Caco-2 (cell line): Measurements from ENCODE around the gene CBX7. TPM values are rescaled to one million over a fixed set of nuclear protein-coding genes. Genes with fewer than 3 reads are reported as not detected.

Experiments used
- BruUV-seq: library from RNA; stranded (reverse); fragments of 400-500 nt; replicated peaks from 2 replicates; lab custom pipeline; 2021; lab: Mats Ljungman, UMichigan
- CTCF ChIA-PET: fragments of 300-600 bp; sonication (Branson Sonifier 250); formaldehyde crosslinking; loops from one replicate; lab custom pipeline; 2022; ENCODE audit warnings: antibody characterized with exemption; lab: Charles Lee
- POLR2A ChIA-PET: fragments of 300-600 bp; sonication (Branson Sonifier 250); formaldehyde crosslinking; loops from one replicate; lab custom pipeline; 2022; ENCODE audit warnings: antibody characterized with exemption; lab: Charles Lee
- DNase-seq, 2 experiments: peaks; one replicate each; pipeline versions ENCODE4 v3.0.0 to v3.0.0-alpha.2; 2020 to 2022
- H3K27me3 ChIP-seq: replicated peaks from 2 replicates; pipeline ENCODE4 v1.6.0; 2011; ENCODE audit warnings: low read length; ENCODE audit not compliant: control insufficient read depth, insufficient read depth
- H3K36me3 ChIP-seq: 2 replicates; pipeline ENCODE4 v1.5.1; 2011; ENCODE audit warnings: low read length; ENCODE audit not compliant: control insufficient read depth, insufficient read depth
- H3K4me1 ChIP-seq: fragments of 250-450 bp; sonication (Bioruptor Pico); 2 replicates; pipeline ENCODE4 v1.5.1; 2020; ENCODE audit warnings: mild to moderate bottlenecking
- H3K4me3 ChIP-seq: 2 replicates; pipeline ENCODE4 v1.5.1; 2011; ENCODE audit warnings: low read depth, mild to moderate bottlenecking, control low read depth, low read length
- H3K9me3 ChIP-seq: fragments of 250-450 bp; sonication (Bioruptor Pico); 2 replicates; pipeline ENCODE4 v1.5.1; 2020; ENCODE audit warnings: mild to moderate bottlenecking, moderate library complexity
- H3K27ac Mint-ChIP-seq: one replicate; pipeline ENCODE4 v1.8.0; 2022; ENCODE audit warnings: mixed read lengths; ENCODE audit not compliant: unreplicated experiment
- H3K27me3 Mint-ChIP-seq: one replicate; pipeline ENCODE4 v1.8.0; 2022; ENCODE audit warnings: mixed read lengths; ENCODE audit not compliant: insufficient read depth, unreplicated experiment
- H3K36me3 Mint-ChIP-seq: one replicate; pipeline ENCODE4 v1.8.0; 2022; ENCODE audit warnings: mild to moderate bottlenecking, mixed read lengths; ENCODE audit not compliant: insufficient read depth, unreplicated experiment
- H3K4me1 Mint-ChIP-seq: one replicate; pipeline ENCODE4 v1.8.0; 2022; ENCODE audit warnings: low read depth, mixed read lengths; ENCODE audit not compliant: unreplicated experiment
- H3K4me3 Mint-ChIP-seq: one replicate; pipeline ENCODE4 v1.8.0; 2022; ENCODE audit warnings: mild to moderate bottlenecking, moderate library complexity, mixed read lengths; ENCODE audit not compliant: unreplicated experiment
- H3K9me3 Mint-ChIP-seq: one replicate; pipeline ENCODE4 v1.8.0; 2022; ENCODE audit warnings: mixed read lengths; ENCODE audit not compliant: unreplicated experiment
- intact Hi-C: fragments of 100-400 bp; cut with micrococcal nuclease; formaldehyde crosslinking; loops from one replicate; pipeline ENCODE4 v1.10.0; 2022; ENCODE audit not compliant: unreplicated experiment
- total RNA-seq: library from RNA; stranded (reverse); gene quantifications from 2 replicates; pipeline ENCODE4 v1.2.3, GENCODE V29; 2022
- TF ChIP-seq, protein P1 (sequence below), 2 experiments: fragments of 200-600 bp in 1 of 2; IDR thresholded peaks; 1 replicate in 1 of 2; 2 replicates in 1 of 2; pipeline versions ENCODE4 v1.5.1 to v1.8.0; 2011 to 2022; ENCODE audit warnings: antibody characterized with exemption in 1 of 2, control low read depth in 1 of 2, inconsistent platforms in 1 of 2, low read depth in 1 of 2, low read length in 1 of 2, mild to moderate bottlenecking in 1 of 2, moderate library complexity in 1 of 2; ENCODE audit not compliant: insufficient read depth in 1 of 2, severe bottlenecking in 1 of 2, unreplicated experiment in 1 of 2

Gene CBX7
- total RNA-seq, 1 experiment from 2014 or later: 4.4 TPM

DNA sequence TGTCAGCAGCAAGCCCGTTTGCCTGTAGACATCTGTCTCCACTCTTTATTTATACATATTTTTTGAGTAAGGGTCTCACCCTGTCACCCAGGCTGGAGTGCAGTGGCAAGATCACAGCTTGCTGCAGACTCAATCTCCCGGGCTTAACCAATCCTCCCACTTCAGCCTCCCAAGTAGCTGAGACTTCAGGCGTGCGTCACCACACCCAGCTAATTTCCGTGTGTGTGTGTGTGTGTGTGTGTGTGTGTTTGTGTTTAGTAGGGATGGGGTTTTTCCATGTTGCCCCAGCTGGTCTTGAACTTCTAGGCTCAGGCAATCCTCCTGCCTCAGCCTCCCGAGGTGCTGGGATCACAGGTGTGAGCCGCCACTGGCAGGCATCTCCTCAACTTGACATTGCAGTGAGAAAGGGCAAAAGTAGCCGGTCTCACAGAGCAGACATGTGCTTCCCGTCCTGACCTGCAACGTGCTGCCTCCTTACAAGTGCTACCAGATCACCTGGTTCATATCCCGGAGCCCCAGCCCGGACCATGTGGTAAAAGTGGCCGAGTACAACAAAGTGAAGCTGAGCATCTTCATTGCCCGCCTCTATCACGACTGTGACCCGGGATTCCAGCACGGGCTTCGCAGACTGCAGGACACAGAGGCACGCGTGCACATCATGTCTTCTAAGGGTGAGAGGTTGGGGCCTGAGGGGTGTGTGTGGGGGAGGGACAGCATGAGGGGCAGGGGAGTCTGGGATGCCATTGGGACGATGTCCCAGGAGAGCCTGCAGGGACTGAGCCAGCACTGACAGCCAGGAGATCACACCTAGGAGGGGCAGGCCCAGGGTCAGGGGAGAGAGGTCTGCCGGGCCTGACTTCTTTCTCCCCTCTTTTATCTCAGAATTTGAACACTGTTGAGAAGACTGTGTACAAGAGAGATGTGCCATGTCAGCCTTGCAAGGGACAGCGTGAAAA is 61.1 kb downstream of the CBX7 start:
- H3K4me3 Mint-ChIP-seq: no peak overlapping the region
- Histone ChIP-seq H3K36me3 (no peaks in the 10 kb centered on the region), H3K4me1 (no peaks in the 10 kb centered on the region), H3K27me3 (no peaks in the 10 kb centered on the region), H3K4me3 (no peak overlapping the region), H3K9me3 (no peaks in the 10 kb centered on the region)
- H3K36me3 Mint-ChIP-seq: no peaks in the 10 kb centered on the region
- no peak for DNase-seq
- no peaks in the 10 kb centered on the region for H3K9me3 Mint-ChIP-seq
- BruUV-seq: no TSS peak
- ChIA-PET CTCF (no interaction called here), POLR2A (no interaction called here)
- H3K27ac Mint-ChIP-seq: no peak overlapping the region
- intact Hi-C loops: no loop called here
- TF ChIP-seq, protein P1, sequence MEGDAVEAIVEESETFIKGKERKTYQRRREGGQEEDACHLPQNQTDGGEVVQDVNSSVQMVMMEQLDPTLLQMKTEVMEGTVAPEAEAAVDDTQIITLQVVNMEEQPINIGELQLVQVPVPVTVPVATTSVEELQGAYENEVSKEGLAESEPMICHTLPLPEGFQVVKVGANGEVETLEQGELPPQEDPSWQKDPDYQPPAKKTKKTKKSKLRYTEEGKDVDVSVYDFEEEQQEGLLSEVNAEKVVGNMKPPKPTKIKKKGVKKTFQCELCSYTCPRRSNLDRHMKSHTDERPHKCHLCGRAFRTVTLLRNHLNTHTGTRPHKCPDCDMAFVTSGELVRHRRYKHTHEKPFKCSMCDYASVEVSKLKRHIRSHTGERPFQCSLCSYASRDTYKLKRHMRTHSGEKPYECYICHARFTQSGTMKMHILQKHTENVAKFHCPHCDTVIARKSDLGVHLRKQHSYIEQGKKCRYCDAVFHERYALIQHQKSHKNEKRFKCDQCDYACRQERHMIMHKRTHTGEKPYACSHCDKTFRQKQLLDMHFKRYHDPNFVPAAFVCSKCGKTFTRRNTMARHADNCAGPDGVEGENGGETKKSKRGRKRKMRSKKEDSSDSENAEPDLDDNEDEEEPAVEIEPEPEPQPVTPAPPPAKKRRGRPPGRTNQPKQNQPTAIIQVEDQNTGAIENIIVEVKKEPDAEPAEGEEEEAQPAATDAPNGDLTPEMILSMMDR (IDR thresholded peaks at IDR 0.05; ENCODE audit: insufficient read depth in 1 of 2, low read depth in 1 of 2, low read length in 1 of 2, severe bottlenecking in 1 of 2, unreplicated experiment in 1 of 2): no peak
- H3K27me3 Mint-ChIP-seq: no peaks in the 10 kb centered on the region
- H3K4me1 Mint-ChIP-seq: peaks cover 7% of the 10 kb centered on the region

DNA sequence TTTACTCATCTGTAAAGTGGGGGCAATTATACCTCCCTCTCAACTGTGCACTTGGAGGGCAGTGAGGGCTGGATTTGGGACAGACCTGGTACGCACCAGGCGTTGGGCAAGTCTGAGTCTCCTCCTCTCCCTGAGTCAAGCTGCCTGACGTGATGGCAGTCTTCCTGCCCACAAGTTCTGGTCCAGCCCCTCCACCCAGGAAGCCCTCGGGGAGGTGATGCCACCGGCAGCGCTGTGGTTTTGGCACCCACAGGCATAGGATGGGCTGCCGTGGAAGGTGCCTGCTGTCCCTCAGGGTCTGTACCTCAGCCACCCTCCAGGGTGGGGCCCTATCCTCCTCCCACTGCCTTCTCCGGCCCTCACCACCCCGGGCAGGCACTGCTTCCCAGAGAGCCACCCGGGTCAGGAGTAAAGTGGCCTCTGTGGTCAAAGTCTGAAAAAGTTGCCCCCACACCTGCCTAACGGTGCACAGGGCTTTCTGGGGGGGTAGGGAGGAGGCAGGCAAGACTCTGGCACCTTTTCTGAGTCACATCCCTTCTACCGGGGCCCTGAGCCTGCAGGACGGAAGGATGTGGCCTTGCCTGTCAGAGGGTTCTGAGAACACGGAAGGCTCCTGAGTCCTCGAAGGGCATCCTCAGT is 61.9 kb downstream of the CBX7 start:
- no TSS peak for BruUV-seq
- TF ChIP-seq, protein P1 (IDR thresholded peaks at IDR 0.05; ENCODE audit: insufficient read depth in 1 of 2, low read depth in 1 of 2, low read length in 1 of 2, severe bottlenecking in 1 of 2, unreplicated experiment in 1 of 2): no peak
- no peaks in the 10 kb centered on the region for H3K4me1 ChIP-seq
- Mint-ChIP-seq H3K9me3 (no peaks in the 10 kb centered on the region), H3K4me1 (peaks cover 7% of the 10 kb centered on the region), H3K36me3 (no peaks in the 10 kb centered on the region), H3K4me3 (no peak overlapping the region), H3K27ac (no peak overlapping the region), H3K27me3 (no peaks in the 10 kb centered on the region)
- no peaks in the 10 kb centered on the region for H3K36me3 ChIP-seq
- ChIA-PET POLR2A (no interaction called here), CTCF (no interaction called here)
- H3K9me3 ChIP-seq: no peaks in the 10 kb centered on the region
- H3K27me3 ChIP-seq: no peaks in the 10 kb centered on the region
- DNase-seq: no peak
- intact Hi-C loops: no loop called here
- no peak overlapping the region for H3K4me3 ChIP-seq

DNA sequence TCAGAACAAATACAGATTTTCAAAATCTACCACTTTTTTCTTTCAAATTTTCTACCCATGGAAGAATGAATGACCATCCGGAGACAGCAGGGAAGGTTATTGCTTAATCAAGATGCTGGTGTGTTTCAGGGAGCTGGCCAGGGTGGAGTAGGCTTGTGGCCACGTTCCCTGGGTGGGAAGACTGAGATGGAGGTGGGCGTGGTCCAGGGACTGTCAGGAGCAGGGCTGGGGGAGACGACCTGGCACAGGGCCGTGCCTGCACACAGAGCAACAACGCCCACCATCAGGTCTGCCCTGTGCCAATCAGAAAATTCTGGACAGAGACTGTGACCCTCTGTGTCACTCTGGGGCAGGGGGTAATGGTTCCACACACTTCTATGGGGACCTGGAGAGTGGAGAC is 62.6 kb downstream of the CBX7 start:
- no peaks in the 10 kb centered on the region for H3K27me3 Mint-ChIP-seq
- Histone ChIP-seq H3K4me1 (no peaks in the 10 kb centered on the region), H3K9me3 (no peaks in the 10 kb centered on the region), H3K27me3 (no peaks in the 10 kb centered on the region), H3K4me3 (no peak overlapping the region), H3K36me3 (no peaks in the 10 kb centered on the region)
- TF ChIP-seq, protein P1 (IDR thresholded peaks at IDR 0.05; ENCODE audit: insufficient read depth in 1 of 2, low read depth in 1 of 2, low read length in 1 of 2, severe bottlenecking in 1 of 2, unreplicated experiment in 1 of 2): no peak
- POLR2A ChIA-PET: no interaction called here
- H3K9me3 Mint-ChIP-seq: no peaks in the 10 kb centered on the region
- H3K27ac Mint-ChIP-seq: no peak overlapping the region
- intact Hi-C loops: no loop called here
- no peak overlapping the region for H3K4me3 Mint-ChIP-seq
- no TSS peak for BruUV-seq
- DNase-seq: no peak
- H3K4me1 Mint-ChIP-seq: peaks cover 7% of the 10 kb centered on the region
- no peaks in the 10 kb centered on the region for H3K36me3 Mint-ChIP-seq
- CTCF ChIA-PET: no interaction called here
